WERI-Rb-1 (cell line): ENCODE measurements around the gene CRACDL.
A peak's percentile ranks its signal among the peaks of the same experiment; 100 is the strongest.

Experiments
- DNase-seq: peaks from one replicate; pipeline ENCODE4 v3.0.0-alpha.2; 2020
- H3K27ac ChIP-seq: fragments of 250-450 bp; sonication (Bioruptor Pico); 2 replicates; pipeline ENCODE4 v1.5.1; 2020; ENCODE audit warnings: mild to moderate bottlenecking, moderate library complexity
- H3K27me3 ChIP-seq: fragments of 250-450 bp; sonication (Bioruptor Pico); 2 replicates; pipeline ENCODE4 v1.5.1; 2021; ENCODE audit warnings: mild to moderate bottlenecking, low read depth, moderate library complexity; ENCODE audit not compliant: insufficient read depth, severe bottlenecking
- H3K36me3 ChIP-seq: fragments of 250-450 bp; sonication (Bioruptor Pico); 2 replicates; pipeline ENCODE4 v1.5.1; 2020; ENCODE audit warnings: mild to moderate bottlenecking, moderate library complexity
- H3K4me3 ChIP-seq: 2 replicates; pipeline ENCODE4 v1.5.1; 2011; ENCODE audit warnings: low read depth, mild to moderate bottlenecking, control low read depth, low read length
- H3K9me3 ChIP-seq: fragments of 250-450 bp; sonication (Bioruptor Pico); 2 replicates; pipeline ENCODE4 v1.5.1; 2021; ENCODE audit warnings: mild to moderate bottlenecking, moderate library complexity; ENCODE audit not compliant: severe bottlenecking
- TF ChIP-seq, protein P1 (sequence below): IDR thresholded peaks from 2 replicates; pipeline ENCODE4 v1.5.1; 2011; ENCODE audit warnings: low read depth, mild to moderate bottlenecking, control low read depth, inconsistent platforms, low read length

CRACDL gene

DNA sequence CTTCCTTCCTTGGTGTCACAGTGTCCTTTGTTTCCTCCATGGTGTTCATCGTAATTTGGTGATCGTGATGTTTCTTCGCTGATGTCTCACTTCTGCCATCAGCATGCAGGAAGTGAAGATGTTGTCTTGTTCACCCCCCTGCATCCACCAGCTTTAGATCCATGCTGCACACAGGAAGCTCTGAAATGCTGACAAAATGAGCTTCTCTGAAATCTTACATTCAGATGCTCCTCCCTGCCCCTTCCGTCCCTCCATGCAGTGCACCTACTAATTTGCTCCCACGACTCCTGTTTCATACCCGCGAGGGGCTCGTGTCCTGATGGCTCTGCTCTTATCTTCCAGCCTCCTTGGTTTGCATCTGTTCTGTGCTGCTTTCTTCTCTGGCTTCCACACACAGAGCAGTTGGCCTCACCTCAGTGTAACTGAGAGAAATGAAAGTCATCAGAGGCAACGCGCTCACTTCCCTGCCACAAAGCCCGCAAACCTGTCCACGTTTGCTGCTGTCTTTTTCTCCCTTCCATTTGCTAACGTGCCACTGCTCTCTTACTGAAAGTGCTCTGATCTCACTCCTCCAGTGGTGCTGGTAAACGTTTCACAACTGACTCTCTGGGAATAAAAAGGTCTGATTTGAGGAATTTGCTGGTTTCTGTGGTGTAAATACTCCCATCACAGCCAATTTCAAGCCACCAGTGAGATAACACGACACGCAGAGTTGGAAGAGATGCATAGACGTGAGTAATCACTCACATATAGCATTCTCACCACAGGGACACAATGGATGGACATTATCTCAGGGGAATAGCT is 164.1 kb downstream of the CRACDL start:
- H3K36me3 ChIP-seq, result no peaks in the 10 kb centered on the region
- no peak for DNase-seq
- no peaks in the 10 kb centered on the region for H3K27me3 ChIP-seq
- no peak overlapping the region for H3K27ac ChIP-seq
- no peaks in the 10 kb centered on the region for H3K9me3 ChIP-seq
- TF ChIP-seq, protein P1, sequence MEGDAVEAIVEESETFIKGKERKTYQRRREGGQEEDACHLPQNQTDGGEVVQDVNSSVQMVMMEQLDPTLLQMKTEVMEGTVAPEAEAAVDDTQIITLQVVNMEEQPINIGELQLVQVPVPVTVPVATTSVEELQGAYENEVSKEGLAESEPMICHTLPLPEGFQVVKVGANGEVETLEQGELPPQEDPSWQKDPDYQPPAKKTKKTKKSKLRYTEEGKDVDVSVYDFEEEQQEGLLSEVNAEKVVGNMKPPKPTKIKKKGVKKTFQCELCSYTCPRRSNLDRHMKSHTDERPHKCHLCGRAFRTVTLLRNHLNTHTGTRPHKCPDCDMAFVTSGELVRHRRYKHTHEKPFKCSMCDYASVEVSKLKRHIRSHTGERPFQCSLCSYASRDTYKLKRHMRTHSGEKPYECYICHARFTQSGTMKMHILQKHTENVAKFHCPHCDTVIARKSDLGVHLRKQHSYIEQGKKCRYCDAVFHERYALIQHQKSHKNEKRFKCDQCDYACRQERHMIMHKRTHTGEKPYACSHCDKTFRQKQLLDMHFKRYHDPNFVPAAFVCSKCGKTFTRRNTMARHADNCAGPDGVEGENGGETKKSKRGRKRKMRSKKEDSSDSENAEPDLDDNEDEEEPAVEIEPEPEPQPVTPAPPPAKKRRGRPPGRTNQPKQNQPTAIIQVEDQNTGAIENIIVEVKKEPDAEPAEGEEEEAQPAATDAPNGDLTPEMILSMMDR, result no peak
- H3K4me3 ChIP-seq, result no peak overlapping the region

GRCh38 chr2:98771264-98771663 is 164.8 kb downstream of the CRACDL start:
- H3K27ac ChIP-seq, result no peak overlapping the region
- no peak overlapping the region for H3K4me3 ChIP-seq
- H3K9me3 ChIP-seq, result no peaks in the 10 kb centered on the region

DNA sequence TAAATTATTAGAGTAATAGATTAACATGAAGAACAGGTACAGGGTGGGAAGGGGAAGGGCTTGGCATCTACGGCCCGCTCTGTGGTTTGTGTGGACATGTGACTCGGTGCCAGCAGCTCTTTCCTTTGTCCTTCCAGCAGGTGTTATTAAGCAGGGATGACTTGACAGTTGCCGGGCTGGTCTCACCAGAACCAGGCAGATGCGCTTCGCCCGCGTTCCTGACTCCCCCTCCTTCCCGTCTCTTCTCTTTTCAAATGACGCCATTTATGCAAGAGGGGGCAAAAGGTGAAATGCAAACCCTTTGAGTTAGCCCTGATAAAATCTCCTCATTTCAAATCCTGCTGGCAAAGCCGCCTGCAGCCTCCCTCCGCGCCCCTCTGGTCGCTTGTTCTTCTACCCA is 166.2 kb downstream of the CRACDL start:
- TF ChIP-seq, protein P1, result no peak
- no peak overlapping the region for H3K4me3 ChIP-seq
- no peaks in the 10 kb centered on the region for H3K36me3 ChIP-seq
- no peaks in the 10 kb centered on the region for H3K9me3 ChIP-seq
- DNase-seq, result no peak
- H3K27ac ChIP-seq, result no peak overlapping the region
- H3K27me3 ChIP-seq, result no peaks in the 10 kb centered on the region

More at GRCh38 chr2:98771264-98771663, 164.8 kb downstream of the CRACDL start:
- TF ChIP-seq, protein P1, result no peak
- no peak for DNase-seq
- H3K27me3 ChIP-seq, result no peaks in the 10 kb centered on the region
- H3K36me3 ChIP-seq, result no peaks in the 10 kb centered on the region

DNA sequence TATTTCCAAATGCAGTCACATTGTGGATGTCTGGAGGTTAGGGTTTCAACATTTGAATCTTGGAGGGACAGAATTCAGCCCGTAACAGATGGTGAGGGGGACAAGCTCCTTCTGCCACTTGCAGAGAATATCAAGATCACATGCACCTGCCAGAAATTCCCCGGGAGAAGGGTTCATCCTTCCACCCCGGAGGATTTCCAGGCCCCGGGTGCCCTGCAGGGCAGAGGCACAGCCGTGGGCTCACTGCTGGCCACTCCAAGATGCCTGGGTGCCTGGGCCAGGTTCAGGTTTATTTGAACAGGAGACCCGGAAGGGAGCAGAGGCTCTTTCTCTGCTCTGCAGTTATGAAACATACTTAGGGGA is 166.9 kb downstream of the CRACDL start:
- Histone ChIP-seq H3K27ac (no peak overlapping the region), H3K9me3 (no peaks in the 10 kb centered on the region), H3K4me3 (no peak overlapping the region), H3K27me3 (no peaks in the 10 kb centered on the region), H3K36me3 (no peaks in the 10 kb centered on the region)
- TF ChIP-seq, protein P1, result no peak
- DNase-seq, result peak; percentile 16

DNA sequence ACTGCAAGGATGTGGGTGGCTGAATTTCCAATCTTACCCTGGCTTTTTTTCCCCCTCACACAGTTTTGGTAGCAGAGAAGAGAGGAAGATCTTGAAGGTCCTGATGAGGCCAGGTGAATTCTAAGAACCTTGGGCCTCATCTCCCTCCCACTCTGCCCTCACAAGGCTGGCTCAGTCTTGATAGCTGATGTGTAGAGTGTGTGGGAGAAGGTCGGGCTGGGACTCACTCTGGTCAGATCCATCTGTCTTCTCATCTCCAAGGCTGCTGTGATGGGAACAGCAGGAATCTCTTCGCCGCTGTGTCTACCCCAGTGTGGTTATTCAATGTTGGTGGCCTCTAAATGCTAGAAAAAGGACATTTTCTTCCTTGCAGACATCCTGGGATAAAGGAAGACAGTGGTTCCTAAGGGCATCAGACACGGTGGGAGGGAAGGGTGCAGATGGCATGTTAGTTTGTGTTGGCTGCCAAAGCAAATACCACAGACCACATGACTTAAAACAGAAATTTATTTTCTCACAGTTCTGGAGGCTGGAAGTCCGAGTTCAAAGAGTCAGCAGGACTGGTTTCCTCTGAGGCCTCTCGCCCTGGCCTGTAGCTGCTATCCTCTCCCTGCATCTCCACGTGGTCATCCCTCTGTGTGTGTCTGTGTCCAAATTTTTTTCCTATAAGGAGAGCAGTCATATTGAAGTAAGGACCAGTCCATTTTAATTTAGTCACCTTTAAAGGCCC is 167.5 kb downstream of the CRACDL start:
- TF ChIP-seq, protein P1, result no peak
- no peak for DNase-seq
- Histone ChIP-seq H3K27me3 (no peaks in the 10 kb centered on the region), H3K4me3 (no peak overlapping the region), H3K27ac (no peak overlapping the region), H3K36me3 (no peaks in the 10 kb centered on the region), H3K9me3 (no peaks in the 10 kb centered on the region)
